ENCODE measurements around the gene PPARG. TPM values are rescaled to one million over a fixed set of nuclear protein-coding genes. Genes with fewer than 3 reads are reported as not detected.

The PPARG gene
- total and polyA plus RNA-seq, 10 of the 15 experiments (the other 5 are each of a cell fraction or from before 2014, with no cell fraction given): 0.06 to 0.86 (median 0.12) TPM; not detected in 5

- intact Hi-C loops (cut with micrococcal nuclease; ENCODE audit: unreplicated experiment) (no loop called here), in situ Hi-C loops (cut with MboI) (no loop called here)
- Histone ChIP-seq H3K79me2 (ENCODE audit: control insufficient read depth, insufficient read depth, low read length) (no peaks in the 10 kb centered on the region), H3K36me3 (ENCODE audit: control insufficient read depth in 2 of 2, insufficient read depth in 2 of 2, low read length in 1 of 2) (no peaks in the 10 kb centered on the region), H3K27ac (ENCODE audit: control insufficient read depth, insufficient read depth) (no peak overlapping the region), H3K4me1 (ENCODE audit: control insufficient read depth, insufficient read depth, low read length) (no peaks in the 10 kb centered on the region), H3K27me3 (replicated peaks in 1 of 2; ENCODE audit: control insufficient read depth in 2 of 2, insufficient read depth in 2 of 2, low read length in 1 of 2) (peaks cover 5 to 10% of the 10 kb centered on the region in 2 experiments; a peak in 3 of 4 replicates), H4K20me1 (ENCODE audit: control insufficient read depth, insufficient read depth) (no peaks in the 10 kb centered on the region), H3K4me2 (ENCODE audit: control insufficient read depth, insufficient read depth) (no peak overlapping the region), H3K4me3 (no peak overlapping the region), H3K9me3 (replicated peaks; ENCODE audit: control insufficient read depth, insufficient read depth, low read length) (no peaks in the 10 kb centered on the region), H3K9ac (ENCODE audit: control insufficient read depth, insufficient read depth, low read length) (no peak overlapping the region), H2AFZ (ENCODE audit: control insufficient read depth, low read depth, low read length) (no peak overlapping the region)
- ATAC-seq (no peak), FAIRE-seq (no peak), DNase-seq (ENCODE audit: low read depth, low spot score) (no peak)
- TF ChIP-seq SP1 (IDR thresholded peaks at IDR 0.05; ENCODE audit: low read depth, low read length) (no peak), RFX5 (IDR thresholded peaks at IDR 0.05; ENCODE audit: low read depth, low read length) (no peak), PRDM15 (CRISPR knock-in tag; IDR thresholded peaks at IDR 0.05) (no peak), ZNF622 (IDR thresholded peaks at IDR 0.05) (no peak), ZBTB4 (CRISPR knock-in tag; IDR thresholded peaks at IDR 0.05) (no peak), CHD4 (IDR thresholded peaks at IDR 0.05) (no peak), PKNOX1 (IDR thresholded peaks at IDR 0.05) (no peak), SIX5 (IDR thresholded peaks at IDR 0.05; ENCODE audit: low read depth, low read length, severe bottlenecking) (no peak), JUNB (IDR thresholded peaks at IDR 0.05) (no peak)
- CTCF ChIA-PET: no interaction called here
- no TSS peak for BruUV-seq (replicated peaks)
- POLR2A ChIA-PET: no interaction called here
- 32% methylated on average over 10 of the region's 10 CpGs for whole genome bisulfite sequencing (ENCODE audit: insufficient coverage, insufficient replicate concordance, low lambda C conversion rate, missing lambda C conversion rate)
- RAD21 ChIA-PET (ENCODE audit: unreplicated experiment): no interaction called here
- SMC1A ChIA-PET (ENCODE audit: uncharacterized antibody, unreplicated experiment): interaction anchor here (0.9 kb wide), 1 partner anchor 677 kb away, joined by 3 read pairs; no protein-coding TSS in a partner anchor
These were observed 155.1 kb downstream of the PPARG start for GRCh38 chr3:12443781-12444522.
